HG03196 (cell line): Measurements from ENCODE around the gene TCTA.
"Not testable (repeated sequence)": the region's sequence is repeated elsewhere in the genome, so short reads cannot be mapped to it uniquely, and the experiment has no call there.

Experiments
- ATAC-seq: cut with Tn5 transposase; IDR thresholded peaks from one replicate; pipeline ENCODE4 v1.9.1; 2021; ENCODE audit not compliant: unreplicated experiment

The TCTA gene

GRCh38 chr3:49411968-49412631, at the start of gene TCTA, which contains the start of gene RHOA:
TSS of gene TCTA (plus strand) at chr3:49412423. CDS start at chr3:49412427, 4 bp downstream.
TSS of gene RHOA (minus strand) at chr3:49411976. CDS start at chr3:49375589, 36,387 bp downstream.
- ATAC-seq: peak; percentile 78

GRCh38 chr3:49362561-49362960, 49.7 kb upstream of the TCTA start:
- ATAC-seq: no peak

GRCh38 chr3:49370585-49371290, 41.5 kb upstream of the TCTA start:
- ATAC-seq: no peak

- ATAC-seq: no peak
Measured at GRCh38 chr3:49371946-49372345, 40.3 kb upstream of the TCTA start.

GRCh38 chr3:49377483-49377882, 34.7 kb upstream of the TCTA start:
- no peak for ATAC-seq

- ATAC-seq: no peak
Measured at GRCh38 chr3:49378249-49378895, 33.9 kb upstream of the TCTA start.

- no peak for ATAC-seq
Measured at GRCh38 chr3:49383387-49383786, 28.8 kb upstream of the TCTA start.

- ATAC-seq: no peak
Measured at GRCh38 chr3:49385617-49386016, 26.6 kb upstream of the TCTA start.

GRCh38 chr3:49386056-49386756, 26.0 kb upstream of the TCTA start:
- no peak for ATAC-seq

- ATAC-seq: no peak
Measured at GRCh38 chr3:49387721-49388120, 24.5 kb upstream of the TCTA start.

- no peak for ATAC-seq
Measured at GRCh38 chr3:49388289-49388820, 23.9 kb upstream of the TCTA start.

- no peak for ATAC-seq
Measured at GRCh38 chr3:49389297-49389696, 22.9 kb upstream of the TCTA start.

GRCh38 chr3:49391310-49391709, 20.9 kb upstream of the TCTA start:
- ATAC-seq: not testable (repeated sequence)

- no peak for ATAC-seq
Measured at GRCh38 chr3:49397470-49397869, 14.8 kb upstream of the TCTA start.

- ATAC-seq: no peak
Measured at GRCh38 chr3:49399461-49399860, 12.8 kb upstream of the TCTA start.

GRCh38 chr3:49401766-49402165, 10.5 kb upstream of the TCTA start:
- ATAC-seq: no peak

- no peak for ATAC-seq
Measured at GRCh38 chr3:49403891-49404290, 8.3 kb upstream of the TCTA start.

GRCh38 chr3:49405570-49405969, 6.7 kb upstream of the TCTA start:
- not testable (repeated sequence) for ATAC-seq

- ATAC-seq: no peak
Measured at GRCh38 chr3:49406571-49407565, 5.4 kb upstream of the TCTA start.
